ENCODE results near the gene MAP2K3. TPM values are rescaled to one million over a fixed set of nuclear protein-coding genes. Genes with fewer than 3 reads are reported as not detected.
"Not testable (repeated sequence)": the region's sequence is repeated elsewhere in the genome, so short reads cannot be mapped to it uniquely, and the experiment has no call there.

MAP2K3 gene
- total RNA-seq, 1 donor from 2014 or later = 20.9 TPM

DNA sequence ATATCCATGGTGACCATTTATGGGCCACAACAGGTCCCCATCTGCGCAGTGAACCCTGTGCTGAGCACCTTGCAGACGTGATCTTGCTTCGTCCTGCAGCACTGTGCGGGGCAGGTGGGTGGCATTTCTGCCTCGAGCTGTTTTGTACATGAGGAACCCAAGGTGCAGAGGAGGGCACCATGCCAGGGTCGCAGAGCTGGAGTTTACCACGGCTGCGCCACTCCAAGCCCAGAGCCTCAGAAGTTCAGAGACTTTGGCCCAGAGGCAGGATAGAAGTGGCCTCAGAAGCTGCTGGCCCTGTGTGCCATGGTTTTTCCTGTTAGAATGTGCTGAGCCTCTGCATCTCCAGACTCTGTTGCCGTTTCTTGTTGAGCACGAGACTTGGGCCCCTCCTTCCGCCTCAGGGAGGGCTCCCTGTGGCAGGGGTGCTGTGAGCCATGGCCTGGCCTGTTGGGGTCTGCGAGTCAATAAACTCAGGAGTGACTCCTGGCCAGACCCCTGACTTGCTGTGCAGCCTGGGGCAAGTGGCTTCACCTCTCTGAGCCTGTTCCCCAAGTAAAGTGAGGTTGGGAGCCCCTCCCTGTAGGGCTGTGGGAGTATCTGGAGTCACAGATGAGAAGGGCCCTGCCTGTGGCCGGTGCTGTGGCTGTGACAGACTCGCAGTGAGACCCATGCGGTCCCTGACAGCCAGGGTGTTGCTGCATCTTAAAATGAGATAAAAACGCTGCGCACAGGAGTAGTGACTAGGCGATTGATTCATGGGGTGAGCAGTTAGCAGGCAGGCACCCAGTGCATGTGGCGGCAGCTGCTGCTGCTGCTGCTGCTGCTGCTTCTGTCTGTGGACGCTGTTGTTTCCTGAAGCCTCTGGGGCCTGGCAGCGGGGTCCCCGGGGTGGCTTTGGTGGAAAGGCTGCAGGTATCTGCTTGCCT, 11.8 kb downstream of the MAP2K3 start:
- DNase-seq (ENCODE audit: low spot score) = no peak

DNA sequence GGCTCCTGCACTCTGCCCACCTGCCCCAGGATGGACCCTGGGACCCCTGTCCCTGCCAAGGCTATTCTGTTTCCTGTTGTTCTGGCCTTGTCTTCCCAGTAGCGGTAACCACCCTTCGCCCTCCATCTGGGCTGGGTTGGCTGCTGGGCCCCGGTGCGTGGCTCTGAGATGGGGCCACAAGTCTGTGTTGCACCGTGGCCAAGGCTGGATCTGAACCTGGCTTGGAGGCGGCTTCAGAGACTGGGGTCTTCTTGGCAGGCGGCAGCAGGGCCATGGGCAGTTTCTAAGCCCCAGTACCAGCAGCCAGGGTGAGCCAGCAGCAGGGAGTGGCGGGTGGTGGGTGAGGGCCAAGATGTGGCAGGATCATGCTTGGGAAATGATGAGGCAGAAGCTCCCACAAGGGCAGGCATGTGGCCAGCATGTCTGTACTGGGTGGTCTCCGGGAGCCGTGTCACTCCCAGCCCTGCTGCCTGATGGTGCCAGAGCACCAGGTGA, 12.6 kb downstream of the MAP2K3 start:
- no peak for DNase-seq (ENCODE audit: low spot score)

DNA sequence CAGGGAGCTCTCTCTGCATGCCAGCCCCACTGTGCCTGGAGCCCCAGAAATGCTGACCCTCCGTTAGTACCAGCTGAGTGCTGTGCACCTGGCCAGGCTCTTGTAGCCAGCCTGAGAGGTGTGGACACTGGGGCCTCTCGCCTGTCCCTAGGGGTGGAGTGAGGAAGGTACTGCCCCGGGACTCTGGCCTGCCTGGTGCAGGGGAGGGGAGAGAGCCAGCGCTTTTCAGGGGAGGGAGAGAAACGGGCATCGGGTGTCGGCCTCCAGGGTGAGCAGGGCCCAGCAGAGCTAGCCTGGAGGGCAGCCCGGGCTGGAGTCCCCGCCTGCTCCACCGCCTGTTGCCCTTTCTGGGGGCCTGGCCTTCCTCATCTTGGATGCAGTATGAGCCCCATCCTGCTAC, 13.1 kb downstream of the MAP2K3 start:
- no peak for DNase-seq (ENCODE audit: low spot score)

DNA sequence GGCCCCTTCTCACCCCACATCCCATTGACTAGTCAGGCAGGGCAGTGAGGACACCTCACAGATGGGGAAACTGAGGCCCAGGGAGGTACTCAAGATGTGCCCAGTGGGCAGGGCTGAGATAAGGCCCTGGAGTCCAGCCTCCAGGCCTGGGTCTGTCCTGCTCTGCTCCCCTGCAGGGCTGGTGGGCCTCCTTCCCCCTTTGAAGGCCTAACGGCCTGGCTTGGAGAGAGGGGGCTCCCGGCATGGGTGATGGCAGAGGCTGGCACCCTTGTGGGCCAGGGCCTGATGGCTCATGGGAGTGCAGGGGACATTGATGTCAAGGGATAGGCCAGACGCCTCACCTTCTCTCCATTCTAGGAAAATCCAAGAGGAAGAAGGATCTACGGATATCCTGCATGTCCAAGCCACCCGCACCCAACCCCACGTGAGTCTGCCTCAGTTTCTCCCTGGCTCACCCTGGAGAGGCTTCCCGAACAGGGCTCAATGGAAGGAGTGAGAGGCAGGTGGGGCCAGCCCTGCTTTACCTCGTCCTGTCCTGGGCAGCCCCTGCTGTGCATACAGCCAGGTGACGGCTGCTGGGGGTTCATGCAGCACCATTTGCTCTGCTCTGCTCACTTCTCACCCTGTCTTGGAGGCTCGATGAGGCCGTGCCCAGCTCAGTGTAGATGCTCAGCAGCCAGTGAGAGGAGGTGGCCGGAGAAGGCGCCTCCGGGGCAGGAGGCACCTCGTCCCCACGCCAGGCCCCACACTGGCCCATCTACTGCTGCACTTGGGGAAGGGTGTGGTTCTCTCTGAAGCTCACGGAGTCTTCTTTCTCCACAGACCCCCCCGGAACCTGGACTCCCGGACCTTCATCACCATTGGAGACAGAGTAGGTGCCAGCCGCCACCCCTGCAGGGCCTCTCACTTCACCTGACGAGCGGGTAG, 13.8 kb downstream of the MAP2K3 start:
- DNase-seq (ENCODE audit: low spot score) = no peak

DNA sequence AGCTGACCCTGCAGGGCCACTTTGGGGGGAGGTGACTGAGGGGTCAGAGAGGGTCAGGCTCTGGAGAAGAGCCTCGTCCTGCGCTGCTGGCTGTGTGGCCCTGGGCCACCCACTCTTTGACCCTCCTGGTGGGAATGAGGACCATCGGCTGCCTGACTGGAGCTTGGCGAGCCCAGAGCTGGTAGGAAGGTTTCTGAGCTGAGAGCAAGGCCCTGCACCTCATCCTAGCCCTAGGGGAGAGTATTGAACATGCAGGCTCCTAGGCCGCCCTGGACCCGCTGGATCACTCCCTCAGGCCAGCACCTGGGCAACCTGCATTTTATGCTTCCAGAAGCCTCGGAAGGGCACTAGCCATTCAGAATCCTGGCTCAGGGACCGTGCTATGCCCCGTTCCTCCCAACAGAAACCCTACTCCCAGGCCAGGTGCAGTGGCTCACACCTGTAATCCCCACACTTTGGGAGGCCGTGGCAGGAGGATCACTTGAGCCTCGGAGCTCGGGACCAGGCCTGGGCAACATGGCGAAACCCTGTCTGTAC, 14.5 kb downstream of the MAP2K3 start:
- DNase-seq (ENCODE audit: low spot score) = no peak

DNA sequence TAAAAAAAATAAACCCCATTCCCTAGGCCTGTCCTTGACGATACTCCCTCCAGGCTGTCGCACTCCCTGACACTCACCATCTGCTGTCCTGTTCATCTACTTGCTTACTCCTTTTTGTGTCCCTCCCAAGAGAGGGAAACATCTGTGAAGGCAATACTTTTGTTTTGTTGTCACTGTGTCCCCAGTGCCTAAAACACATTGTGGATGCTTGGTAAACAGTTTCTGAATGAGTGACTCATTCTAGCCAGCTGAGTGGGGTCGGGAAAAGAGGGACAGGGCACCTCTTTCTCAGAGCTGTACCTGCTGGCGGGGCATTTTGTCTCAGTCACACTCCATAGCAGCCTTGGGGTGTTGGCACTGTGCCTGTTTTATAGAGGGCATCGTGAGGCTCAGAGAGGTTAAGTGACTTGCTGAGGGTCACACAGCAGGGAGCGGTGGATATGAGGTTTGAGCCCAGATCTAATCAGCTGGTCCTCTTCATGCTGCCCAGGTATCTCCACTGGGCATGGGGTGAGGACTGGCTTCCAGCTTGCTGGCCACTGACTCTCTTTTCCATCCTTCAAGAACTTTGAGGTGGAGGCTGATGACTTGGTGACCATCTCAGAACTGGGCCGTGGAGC, 15.6 kb downstream of the MAP2K3 start:
- DNase-seq (ENCODE audit: low spot score) = no peak

DNA sequence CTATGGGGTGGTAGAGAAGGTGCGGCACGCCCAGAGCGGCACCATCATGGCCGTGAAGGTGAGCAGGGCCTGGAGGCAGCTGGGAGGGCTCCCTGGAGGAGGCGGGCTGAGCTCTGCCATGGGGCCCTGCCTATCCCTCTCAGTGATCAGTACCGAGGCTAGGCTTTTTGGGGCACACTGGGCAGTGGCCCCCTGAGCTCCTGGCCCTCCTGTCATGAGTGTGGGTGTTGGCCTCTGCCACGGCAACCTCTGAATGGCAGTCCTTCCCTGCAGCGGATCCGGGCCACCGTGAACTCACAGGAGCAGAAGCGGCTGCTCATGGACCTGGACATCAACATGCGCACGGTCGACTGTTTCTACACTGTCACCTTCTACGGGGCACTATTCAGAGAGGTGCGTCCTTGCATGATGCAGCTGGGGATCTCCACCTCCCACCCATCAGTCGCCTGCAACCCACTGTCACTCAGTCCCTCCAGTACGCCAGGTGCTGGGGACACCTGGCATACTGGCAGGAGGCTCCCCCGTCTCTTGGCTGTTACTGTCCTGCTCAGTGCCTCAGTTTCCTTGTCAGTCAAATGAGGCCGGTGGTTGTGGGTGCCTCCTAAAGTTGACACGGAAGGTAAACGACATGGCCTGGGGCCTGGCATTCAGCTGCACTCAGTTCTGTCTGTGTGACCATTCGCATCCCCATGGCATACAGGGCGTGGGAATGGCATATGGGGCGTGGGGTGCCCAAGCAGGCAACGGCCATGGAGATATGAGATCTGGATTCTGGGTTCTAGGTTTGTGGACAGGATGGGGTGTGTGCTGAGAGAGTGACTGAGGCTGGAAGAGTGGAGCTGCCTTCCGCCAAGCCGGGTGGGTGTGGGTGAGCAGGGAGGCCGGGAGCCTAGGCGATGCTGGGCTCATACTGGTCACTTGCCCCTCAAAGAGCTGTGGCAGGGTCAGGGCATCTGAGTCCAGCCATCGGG, 16.4 kb downstream of the MAP2K3 start:
- no peak for DNase-seq (ENCODE audit: low spot score)

DNA sequence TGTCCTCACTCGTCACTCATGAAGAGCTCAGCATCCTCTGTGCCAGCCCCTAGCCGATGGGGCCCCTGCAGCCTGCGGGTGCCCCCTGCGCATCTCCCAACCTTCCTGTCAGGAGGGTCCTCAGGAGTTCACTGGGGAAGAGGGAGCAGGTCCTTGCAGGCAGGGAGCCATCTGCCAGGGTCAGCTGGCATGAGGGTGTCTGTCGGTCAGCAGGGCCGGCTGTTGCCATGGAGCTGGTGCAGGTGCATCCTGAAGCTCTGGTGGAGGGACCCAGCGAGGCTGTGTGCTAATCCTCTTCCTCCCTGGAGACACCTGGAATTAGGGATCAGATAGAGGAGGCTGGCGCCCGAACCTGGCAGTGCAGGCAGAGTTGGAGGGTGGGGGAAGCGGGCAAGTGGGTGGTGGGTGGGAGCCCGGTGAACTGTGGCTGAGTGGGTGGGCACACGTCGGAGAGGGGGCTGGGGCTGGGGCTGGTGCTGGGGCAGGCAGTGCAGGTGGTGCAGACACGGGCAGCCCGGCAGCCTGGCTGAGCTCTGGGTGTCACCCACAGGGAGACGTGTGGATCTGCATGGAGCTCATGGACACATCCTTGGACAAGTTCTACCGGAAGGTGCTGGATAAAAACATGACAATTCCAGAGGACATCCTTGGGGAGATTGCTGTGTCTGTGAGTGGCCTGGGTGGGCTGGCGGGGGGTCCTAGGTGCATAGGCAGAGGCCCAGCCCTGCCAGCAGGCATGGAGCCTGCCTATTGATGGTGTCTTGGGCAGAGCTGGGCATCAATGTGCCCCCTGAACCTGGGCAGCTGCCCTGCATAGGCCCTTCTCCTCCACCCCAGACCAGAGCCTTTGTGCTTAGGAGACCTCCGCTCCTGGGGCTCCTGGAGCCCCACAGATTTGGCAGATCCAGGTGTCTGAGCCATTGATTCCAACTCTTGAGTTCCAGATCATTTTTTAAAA, 17.4 kb downstream of the MAP2K3 start:
- no peak for DNase-seq (ENCODE audit: low spot score)

- no peak for DNase-seq (ENCODE audit: low spot score)
These were observed 18.4 kb downstream of the MAP2K3 start for GRCh38 chr17:21302711-21303425.

- no peak for DNase-seq (ENCODE audit: low spot score)
These were observed 19.0 kb downstream of the MAP2K3 start for GRCh38 chr17:21303441-21304065.

- no peak for DNase-seq (ENCODE audit: low spot score)
These were observed 19.6 kb downstream of the MAP2K3 start for GRCh38 chr17:21304091-21304490.

DNA sequence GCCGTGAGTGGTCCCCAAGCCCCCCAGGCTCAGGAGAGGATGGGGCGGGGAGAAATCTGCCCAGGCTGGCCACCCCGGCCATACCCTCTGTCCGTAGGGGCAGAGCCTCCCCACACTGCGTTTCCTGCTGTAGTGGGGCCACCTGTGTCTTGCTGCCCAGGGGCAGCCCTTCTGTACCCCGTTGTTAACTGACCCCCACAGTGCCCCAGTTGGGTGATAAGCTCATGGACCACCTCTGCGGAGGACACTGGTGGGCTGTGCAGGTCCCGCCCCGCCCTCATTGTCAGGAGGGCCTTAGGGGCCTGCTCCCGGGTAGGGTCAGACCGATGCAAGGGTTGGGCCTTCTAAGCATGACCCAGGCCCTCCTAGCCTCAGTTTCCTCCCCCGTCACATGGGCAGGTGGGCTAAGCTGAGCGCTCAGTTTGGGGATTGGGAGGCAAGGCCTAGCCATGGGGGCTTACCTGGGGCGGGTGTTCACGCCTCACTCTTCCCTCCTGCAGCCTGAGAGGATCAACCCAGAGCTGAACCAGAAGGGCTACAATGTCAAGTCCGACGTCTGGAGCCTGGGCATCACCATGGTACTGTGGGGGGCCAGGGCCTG, 20.1 kb downstream of the MAP2K3 start:
- not testable (repeated sequence) for DNase-seq (ENCODE audit: low spot score)

GRCh38 chr17:21305431-21306180, 21.1 kb downstream of the MAP2K3 start:
- not testable (repeated sequence) for DNase-seq (ENCODE audit: low spot score)

- not testable (repeated sequence) for DNase-seq (ENCODE audit: low spot score)
These were observed 22.2 kb downstream of the MAP2K3 start for GRCh38 chr17:21306611-21307272.

DNA sequence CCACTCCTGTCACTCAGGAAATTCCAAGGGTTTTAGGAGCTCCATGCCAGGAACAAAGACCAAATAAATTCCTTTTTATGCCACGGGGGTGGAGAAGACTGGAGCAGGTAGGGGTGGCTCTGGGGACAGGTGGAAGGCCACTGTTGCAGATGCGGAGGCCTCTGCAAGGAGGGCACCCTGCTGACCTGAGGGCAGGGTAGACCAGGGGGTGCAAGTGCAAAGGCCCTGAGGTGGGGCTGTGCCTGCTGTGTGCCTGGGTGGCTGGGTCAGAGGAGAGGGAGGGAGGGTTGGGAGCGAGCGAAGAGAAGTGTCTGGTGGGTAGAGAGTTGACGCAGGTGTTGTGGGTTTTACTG, 22.7 kb downstream of the MAP2K3 start:
- DNase-seq (ENCODE audit: low spot score) = not testable (repeated sequence)

DNA sequence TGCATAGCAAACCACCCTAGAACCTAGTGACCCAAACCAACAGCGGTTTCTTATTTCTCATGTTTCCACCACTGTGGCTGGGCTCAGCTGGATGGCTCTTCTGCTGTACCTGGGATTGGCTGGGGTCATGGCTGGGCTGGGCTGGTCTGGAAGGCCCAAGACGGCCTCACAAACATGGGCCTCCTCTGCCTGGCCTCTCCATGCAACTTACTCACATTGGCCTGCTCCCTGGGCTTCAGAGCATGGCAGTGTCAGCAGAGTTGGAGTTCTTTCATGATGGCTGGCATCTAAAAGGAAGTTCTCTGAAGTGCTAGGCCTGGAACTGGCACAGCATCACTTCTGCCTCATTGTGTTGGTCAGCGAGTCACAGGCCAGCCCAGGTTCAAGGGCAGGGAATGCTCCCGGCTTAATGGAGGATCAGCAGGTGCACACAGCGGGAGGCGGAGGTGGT, 24.4 kb downstream of the MAP2K3 start:
- DNase-seq (ENCODE audit: low spot score) = not testable (repeated sequence)
